Natural killer cell treated with Interleukin-12 subunit alpha and Interleukin-12 subunit beta and Interleukin-15 and Interleukin-18, amount 100 ng/mL, for 72 hours (primary cell): ENCODE measurements around the gene TMED8. TPM values are rescaled to one million over a fixed set of nuclear protein-coding genes. Genes with fewer than 3 reads are reported as not detected.

Experiments used
- ATAC-seq, 2 donors: fragments of 150-1000 bp; cut with Tn5 transposase in 1 of 2; sonication (Bioruptor Pico), chemical (Tn5 transposase) in 1 of 2; 2 replicates each; pipeline ENCODE4 v1.10.0; 2021
- DNase-seq: peaks from one replicate; pipeline ENCODE4 v3.0.0; 2022; ENCODE audit warnings: low spot score
- H3K27ac Mint-ChIP-seq, 2 donors: 1 replicate in 1 of 2; 2 replicates in 1 of 2; pipeline ENCODE4 v1.8.0; 2022; ENCODE audit warnings: mixed read lengths in 2 of 2, mild to moderate bottlenecking in 1 of 2, moderate library complexity in 1 of 2
- H3K27me3 Mint-ChIP-seq, 2 donors: 1 replicate in 1 of 2; 2 replicates in 1 of 2; pipeline ENCODE4 v1.8.0; 2022; ENCODE audit warnings: mixed read lengths in 2 of 2
- H3K36me3 Mint-ChIP-seq: one replicate; pipeline ENCODE4 v1.8.0; 2022; ENCODE audit warnings: mixed read lengths
- H3K4me1 Mint-ChIP-seq, 2 donors: 1 replicate in 1 of 2; 2 replicates in 1 of 2; pipeline ENCODE4 v1.8.0; 2022; ENCODE audit warnings: low read depth in 2 of 2, mixed read lengths in 2 of 2, mild to moderate bottlenecking in 1 of 2
- H3K4me3 Mint-ChIP-seq: one replicate; pipeline ENCODE4 v1.8.0; 2022; ENCODE audit warnings: mixed read lengths
- H3K9me3 Mint-ChIP-seq: 2 replicates; pipeline ENCODE4 v1.8.0; 2022; ENCODE audit warnings: mixed read lengths
- total RNA-seq, 2 donors: library from RNA; stranded (reverse); gene quantifications; one replicate each; pipeline ENCODE4 v1.2.3, GENCODE V29; 2022

The TMED8 gene
- total RNA-seq, 2 donors from 2014 or later, result 23.3 to 25.0 TPM

DNA sequence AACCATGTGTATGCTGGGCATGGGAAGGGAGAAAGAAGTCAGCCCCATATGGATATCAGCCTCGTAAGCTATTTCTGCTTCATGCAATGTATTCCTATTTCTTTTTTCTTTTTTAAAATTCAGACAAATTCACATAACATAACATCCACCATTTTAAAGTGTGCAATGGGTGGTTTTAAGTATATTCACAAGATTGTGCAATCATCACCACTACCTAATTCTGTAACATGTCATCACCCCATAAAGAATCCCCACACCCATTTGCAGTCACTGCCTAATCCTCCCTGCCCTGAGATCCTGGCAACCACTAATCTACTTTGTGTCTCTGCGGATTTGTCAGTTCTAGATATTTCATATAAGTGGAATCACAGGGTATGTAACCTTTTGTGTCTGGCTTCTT, 65.7 kb downstream of the TMED8 start:
- H3K36me3 Mint-ChIP-seq, result no peaks in the 10 kb centered on the region
- no peak overlapping the region for H3K27ac Mint-ChIP-seq
- H3K27me3 Mint-ChIP-seq, result no peaks in the 10 kb centered on the region
- no peak overlapping the region for H3K4me3 Mint-ChIP-seq
- peaks cover 0 to 4% of the 10 kb centered on the region in 2 donors for H3K4me1 Mint-ChIP-seq
- no peaks in the 10 kb centered on the region for H3K9me3 Mint-ChIP-seq
- DNase-seq (no peak), ATAC-seq (no peak)

DNA sequence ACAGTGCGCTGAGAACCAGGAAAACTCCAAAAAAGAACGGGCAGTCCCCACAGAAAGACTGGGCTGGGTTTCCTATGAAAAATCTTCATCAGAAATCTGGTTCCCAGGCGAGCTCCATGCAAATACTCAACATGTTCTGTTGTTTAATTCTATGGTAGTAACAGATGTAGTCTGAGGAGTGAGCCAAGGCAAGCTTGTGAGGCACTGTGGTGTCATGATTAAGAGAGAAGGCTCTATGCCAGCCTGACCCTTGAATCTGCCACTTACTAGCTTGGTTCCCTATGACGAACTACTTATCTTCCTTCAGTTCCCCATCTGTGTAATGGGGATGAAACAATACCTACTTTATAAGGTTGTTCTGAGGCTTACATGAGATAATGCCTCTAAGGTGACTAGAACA, 66.9 kb downstream of the TMED8 start:
- no peaks in the 10 kb centered on the region for H3K27me3 Mint-ChIP-seq
- H3K27ac Mint-ChIP-seq, result no peak overlapping the region
- H3K4me3 Mint-ChIP-seq, result no peak overlapping the region
- ATAC-seq, result no peak
- H3K36me3 Mint-ChIP-seq, result no peaks in the 10 kb centered on the region
- peaks cover 0 to 4% of the 10 kb centered on the region in 2 donors for H3K4me1 Mint-ChIP-seq
- H3K9me3 Mint-ChIP-seq, result no peaks in the 10 kb centered on the region
- DNase-seq, result no peak

DNA sequence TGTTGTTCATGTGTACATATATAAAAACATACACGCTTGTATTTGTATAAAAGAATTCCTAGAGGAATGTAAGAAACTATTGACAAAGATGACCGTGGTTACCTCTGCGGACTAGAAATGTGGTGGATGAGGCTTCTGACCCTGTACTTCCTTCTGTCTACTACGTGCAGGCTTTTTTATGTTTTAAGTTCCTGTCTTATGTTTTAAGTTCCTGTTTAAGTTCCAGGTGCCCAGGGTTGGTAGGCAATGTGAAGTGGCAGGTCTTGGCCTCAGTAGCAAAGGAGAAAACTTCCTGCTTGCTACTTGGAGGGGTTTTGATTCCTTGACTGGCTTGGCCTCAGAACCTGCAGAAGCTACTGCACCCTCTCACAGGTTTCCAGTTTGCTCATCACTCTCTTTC, 67.8 kb downstream of the TMED8 start:
- Mint-ChIP-seq H3K4me1 (peaks cover 4 to 6% of the 10 kb centered on the region in 2 donors), H3K9me3 (no peaks in the 10 kb centered on the region), H3K36me3 (no peaks in the 10 kb centered on the region), H3K27me3 (no peaks in the 10 kb centered on the region), H3K27ac (no peak overlapping the region), H3K4me3 (no peak overlapping the region)
- no peak for DNase-seq
- no peak for ATAC-seq

DNA sequence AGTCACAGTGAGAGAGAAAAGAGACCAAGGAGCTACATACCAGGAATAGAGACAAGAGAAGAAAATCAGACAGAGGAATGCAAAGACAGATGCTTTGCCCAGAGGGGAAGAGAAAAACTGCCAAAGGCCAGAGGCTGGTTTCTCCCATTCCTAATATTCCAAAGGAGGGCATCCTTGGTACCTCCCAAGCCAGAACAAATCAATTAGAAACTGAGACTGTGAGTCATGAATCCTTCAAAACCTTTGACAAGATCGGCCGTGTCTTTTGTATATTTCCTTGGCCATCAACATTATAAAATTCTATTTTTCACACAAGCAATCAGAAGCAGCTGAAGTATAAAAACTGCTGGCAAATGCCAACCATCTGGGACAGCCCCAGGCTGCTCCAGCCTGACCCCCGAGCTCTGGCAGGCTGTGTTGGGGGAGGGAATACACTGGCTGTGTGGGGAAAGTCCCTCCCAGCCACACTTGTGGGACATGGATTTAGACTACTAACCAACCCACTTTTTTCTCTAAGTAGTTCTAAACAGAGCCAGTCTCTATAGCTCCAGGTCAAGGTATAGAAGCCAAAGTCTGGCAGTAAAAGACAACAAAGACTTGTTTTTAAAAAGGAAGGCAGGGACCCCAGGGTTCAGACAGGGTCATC, 69.9 kb downstream of the TMED8 start:
- H3K4me3 Mint-ChIP-seq, result no peak overlapping the region
- no peak overlapping the region for H3K27ac Mint-ChIP-seq
- no peaks in the 10 kb centered on the region for H3K36me3 Mint-ChIP-seq
- peaks cover 9 to 16% of the 10 kb centered on the region in 2 donors for H3K4me1 Mint-ChIP-seq
- H3K9me3 Mint-ChIP-seq, result no peaks in the 10 kb centered on the region
- ATAC-seq (no peak), DNase-seq (no peak)
- no peaks in the 10 kb centered on the region for H3K27me3 Mint-ChIP-seq

DNA sequence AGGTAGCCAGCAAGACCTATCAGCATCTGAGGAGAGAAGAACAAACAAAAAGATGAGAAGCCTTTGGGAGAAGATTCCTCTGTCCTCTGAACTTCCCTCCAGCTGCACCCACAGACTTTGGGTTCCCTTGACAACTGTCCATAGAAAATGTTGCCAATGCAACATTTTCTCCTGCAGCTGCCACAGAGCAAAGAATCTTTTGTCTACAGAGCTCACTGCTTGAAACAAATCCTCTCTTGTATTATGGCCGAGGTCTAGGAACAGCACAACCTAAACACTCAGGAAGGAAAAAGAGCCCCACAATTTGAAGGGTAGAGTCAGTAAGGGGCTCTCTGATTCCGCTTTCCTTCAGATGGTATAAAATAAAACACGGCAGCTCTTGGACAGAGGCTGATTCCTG, 70.5 kb downstream of the TMED8 start:
- Mint-ChIP-seq H3K4me1 (peaks cover 8 to 16% of the 10 kb centered on the region in 2 donors), H3K27ac (no peak overlapping the region), H3K9me3 (no peaks in the 10 kb centered on the region), H3K27me3 (no peaks in the 10 kb centered on the region), H3K4me3 (no peak overlapping the region), H3K36me3 (no peaks in the 10 kb centered on the region)
- ATAC-seq, result no peak
- no peak for DNase-seq

DNA sequence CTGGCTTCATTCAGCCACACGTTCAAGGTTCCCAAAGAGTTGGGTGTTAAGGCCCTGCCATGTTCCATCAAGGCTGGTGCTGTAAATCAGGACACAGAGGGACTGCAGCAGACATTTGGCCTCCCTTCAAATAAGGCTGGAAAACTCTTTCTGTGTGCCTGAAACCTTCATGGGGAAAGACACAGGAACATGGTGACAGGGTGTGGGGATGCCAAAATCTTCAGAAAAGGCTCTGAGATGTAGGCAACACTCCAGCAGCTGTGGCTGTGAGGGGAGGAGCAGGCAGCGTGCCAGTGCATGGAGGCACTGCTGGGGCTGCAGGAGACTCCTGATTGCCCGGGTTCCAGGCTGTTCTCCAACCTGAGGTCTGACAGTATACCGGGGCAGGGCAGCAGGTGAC, 71.2 kb downstream of the TMED8 start:
- Mint-ChIP-seq H3K9me3 (no peaks in the 10 kb centered on the region), H3K27me3 (no peaks in the 10 kb centered on the region), H3K4me1 (peaks cover 5 to 16% of the 10 kb centered on the region in 2 donors), H3K36me3 (no peaks in the 10 kb centered on the region), H3K27ac (no peak overlapping the region), H3K4me3 (no peak overlapping the region)
- no peak for DNase-seq
- ATAC-seq, result no peak

DNA sequence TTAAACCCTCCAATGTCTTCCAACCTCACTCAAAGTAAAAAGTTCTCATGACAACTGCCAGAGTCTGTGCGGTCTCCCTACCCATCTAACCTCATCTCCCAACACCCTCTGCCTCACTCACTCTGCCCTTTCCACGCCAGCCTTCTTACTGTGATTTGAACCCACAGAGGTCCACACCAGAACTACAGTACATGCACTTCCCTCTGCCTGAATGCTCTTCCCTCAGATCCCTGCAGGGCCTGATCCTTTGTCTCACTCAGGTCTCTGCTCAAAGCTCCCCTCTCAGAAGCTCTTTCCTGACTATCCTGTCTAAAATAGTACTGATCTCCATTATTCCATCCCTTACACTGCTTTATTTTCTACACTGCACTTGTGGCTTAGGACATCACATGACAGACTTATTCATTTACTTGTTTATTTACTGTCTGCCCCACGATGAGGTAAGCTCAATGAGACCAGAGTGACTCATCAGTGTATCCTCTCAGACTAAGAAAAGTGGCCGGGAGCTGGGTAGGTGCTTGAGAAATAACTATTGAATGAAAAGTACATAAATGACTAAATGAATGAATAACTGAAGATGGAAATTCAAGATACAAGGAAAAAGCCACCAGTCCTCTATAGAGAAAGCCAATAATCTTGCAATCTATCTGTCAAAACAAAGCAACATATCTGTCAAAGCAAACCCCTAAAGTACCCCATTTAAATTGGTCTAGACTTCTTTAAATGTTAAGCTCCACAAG, 73.3 kb downstream of the TMED8 start:
- Mint-ChIP-seq H3K4me3 (peak overlapping the region; percentile 76), H3K36me3 (no peaks in the 10 kb centered on the region), H3K27me3 (no peaks in the 10 kb centered on the region), H3K4me1 (peaks cover 5 to 16% of the 10 kb centered on the region in 2 donors), H3K9me3 (no peaks in the 10 kb centered on the region), H3K27ac (peak overlapping the region; percentile 28 to 79)
- DNase-seq, result no peak
- ATAC-seq, result peak; percentile 85 to 87

DNA sequence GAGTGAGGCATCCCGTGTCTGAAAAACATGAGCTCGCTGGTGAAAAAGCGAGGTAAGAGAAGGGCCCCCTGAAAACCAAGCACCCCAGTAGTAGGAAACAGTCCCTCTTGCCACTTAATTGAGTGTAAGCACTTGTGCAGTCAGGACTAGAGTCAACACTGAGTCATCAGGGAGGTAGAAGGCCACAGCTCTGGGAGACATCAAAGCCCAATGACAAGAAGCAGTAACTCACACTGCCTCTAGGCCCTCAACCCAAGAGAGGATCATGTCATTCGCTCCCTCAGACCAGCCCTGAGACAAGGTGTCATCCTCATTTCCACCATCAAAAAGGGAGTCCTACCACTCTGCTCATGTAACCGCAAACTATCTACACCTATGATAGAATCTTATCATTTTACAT, 74.0 kb downstream of the TMED8 start:
- peak overlapping the region; percentile 76 for H3K4me3 Mint-ChIP-seq
- peak; percentile 67 to 91 for ATAC-seq
- no peaks in the 10 kb centered on the region for H3K9me3 Mint-ChIP-seq
- H3K36me3 Mint-ChIP-seq, result no peaks in the 10 kb centered on the region
- no peak for DNase-seq
- H3K4me1 Mint-ChIP-seq, result peaks cover 5 to 16% of the 10 kb centered on the region in 2 donors
- H3K27me3 Mint-ChIP-seq, result no peaks in the 10 kb centered on the region
- peak overlapping the region; percentile 28 to 79 for H3K27ac Mint-ChIP-seq

DNA sequence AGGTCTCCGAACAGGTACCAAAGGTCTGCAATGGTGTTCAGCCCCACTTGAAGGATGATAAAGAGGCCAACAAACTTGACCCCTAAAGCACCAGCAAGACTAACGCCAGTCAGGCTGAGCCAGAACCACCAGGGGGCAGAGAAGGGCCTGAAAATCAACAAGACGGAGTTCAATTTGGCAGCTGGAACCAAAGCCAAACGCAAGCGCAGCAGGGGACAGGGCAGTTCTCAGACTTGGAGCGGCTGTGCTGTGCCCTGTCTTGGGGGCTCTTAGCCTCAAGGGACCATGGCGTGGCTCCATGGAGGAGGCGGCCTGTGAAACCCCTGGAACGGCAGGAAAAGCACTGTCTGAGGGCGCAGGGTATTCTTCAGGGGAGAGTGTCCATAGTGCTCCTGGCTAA, 75.8 kb downstream of the TMED8 start:
- ATAC-seq, result no peak
- Mint-ChIP-seq H3K27ac (no peak overlapping the region), H3K4me1 (peaks cover 5 to 16% of the 10 kb centered on the region in 2 donors), H3K27me3 (no peaks in the 10 kb centered on the region), H3K4me3 (no peak overlapping the region), H3K36me3 (no peaks in the 10 kb centered on the region), H3K9me3 (no peaks in the 10 kb centered on the region)
- DNase-seq, result no peak

DNA sequence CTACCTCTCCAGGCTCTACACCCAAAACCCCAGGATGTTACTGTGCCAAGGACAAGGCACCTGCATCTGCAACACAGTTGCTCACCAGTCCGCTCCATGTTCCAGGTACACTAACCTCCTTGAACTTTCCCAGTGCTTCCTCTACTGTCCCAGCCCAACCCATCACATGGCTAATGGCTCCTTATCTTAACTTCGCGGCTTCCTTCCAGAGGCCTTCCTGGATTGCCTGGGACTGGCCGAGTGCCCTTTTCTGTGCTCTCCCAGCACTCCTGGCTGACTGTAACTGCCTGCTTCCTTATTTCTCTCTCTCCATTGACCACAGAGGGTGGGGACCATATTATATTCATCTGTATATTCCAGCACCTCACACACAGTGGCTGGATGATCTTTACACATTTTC, 77.1 kb downstream of the TMED8 start:
- H3K27me3 Mint-ChIP-seq, result no peaks in the 10 kb centered on the region
- no peaks in the 10 kb centered on the region for H3K36me3 Mint-ChIP-seq
- H3K27ac Mint-ChIP-seq, result no peak overlapping the region
- ATAC-seq, result no peak
- H3K4me3 Mint-ChIP-seq, result no peak overlapping the region
- DNase-seq, result no peak
- no peaks in the 10 kb centered on the region for H3K9me3 Mint-ChIP-seq
- H3K4me1 Mint-ChIP-seq, result peaks cover 5 to 16% of the 10 kb centered on the region in 2 donors

DNA sequence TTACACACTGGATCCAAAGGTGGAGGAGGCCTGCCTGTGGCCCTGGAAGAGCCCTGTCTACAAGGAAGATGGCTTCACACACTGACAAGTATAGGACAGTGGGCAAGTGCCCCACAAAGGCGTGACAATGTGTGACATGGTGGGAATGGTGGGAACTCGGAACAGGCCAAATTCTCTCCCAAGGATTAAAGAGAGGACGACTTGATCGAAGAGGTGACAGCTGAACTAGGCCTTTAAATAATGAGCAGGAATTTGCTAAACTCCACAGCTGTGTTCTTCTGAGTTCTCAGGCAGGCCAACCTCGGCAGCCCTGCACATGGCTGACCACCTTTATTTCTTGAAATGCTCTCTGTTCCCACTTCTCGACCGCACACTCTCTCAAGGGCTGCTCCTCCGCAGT, 80.0 kb downstream of the TMED8 start:
- DNase-seq (no peak), ATAC-seq (no peak)
- Mint-ChIP-seq H3K36me3 (no peaks in the 10 kb centered on the region), H3K27ac (no peak overlapping the region), H3K4me3 (no peak overlapping the region), H3K4me1 (no peaks in the 10 kb centered on the region), H3K9me3 (no peaks in the 10 kb centered on the region), H3K27me3 (no peaks in the 10 kb centered on the region)

DNA sequence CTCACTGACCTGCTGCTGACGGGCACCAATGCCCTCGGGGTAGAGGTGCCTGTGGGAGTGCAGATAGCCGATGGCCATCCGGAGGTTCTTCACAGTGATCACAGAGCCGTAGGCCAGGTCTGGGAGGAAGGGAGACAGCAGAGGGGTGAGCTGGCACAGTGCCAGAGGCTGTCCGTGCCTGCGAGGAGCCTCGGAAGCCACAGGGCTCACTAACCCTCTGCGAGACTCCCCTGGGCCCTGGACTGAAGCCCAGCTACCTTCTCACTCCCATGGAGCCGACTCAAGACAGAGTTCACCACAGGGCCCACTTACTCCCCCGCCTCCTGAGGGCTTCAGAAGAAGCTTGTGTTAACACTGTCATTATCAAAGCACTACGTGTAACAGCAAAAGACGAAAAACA, 80.7 kb downstream of the TMED8 start:
- no peaks in the 10 kb centered on the region for H3K27me3 Mint-ChIP-seq
- no peak overlapping the region for H3K27ac Mint-ChIP-seq
- H3K4me3 Mint-ChIP-seq, result no peak overlapping the region
- no peaks in the 10 kb centered on the region for H3K4me1 Mint-ChIP-seq
- ATAC-seq (peak; percentile 4 to 12), DNase-seq (no peak)
- no peaks in the 10 kb centered on the region for H3K36me3 Mint-ChIP-seq
- H3K9me3 Mint-ChIP-seq, result no peaks in the 10 kb centered on the region

DNA sequence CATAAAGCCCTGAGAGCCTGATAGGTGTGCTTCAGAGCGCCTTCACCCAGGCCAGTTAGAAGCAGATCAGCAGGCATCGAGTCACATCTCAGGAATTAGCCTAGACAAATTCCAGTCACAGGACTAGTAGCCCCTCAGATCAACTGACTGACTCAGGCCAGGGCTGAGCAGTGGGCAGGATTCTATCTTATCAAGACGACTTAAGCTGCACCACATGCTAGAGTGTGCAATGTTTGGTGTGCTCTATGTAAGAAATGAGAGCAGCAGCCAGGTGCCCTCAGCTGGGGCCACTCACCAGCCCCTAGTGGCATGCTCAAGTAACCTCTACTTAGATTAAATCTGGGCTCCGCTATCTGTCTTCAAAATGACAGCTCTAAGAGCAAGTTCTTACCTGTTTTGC, 86.2 kb downstream of the TMED8 start:
- Mint-ChIP-seq H3K27ac (no peak overlapping the region), H3K4me3 (no peak overlapping the region)

DNA sequence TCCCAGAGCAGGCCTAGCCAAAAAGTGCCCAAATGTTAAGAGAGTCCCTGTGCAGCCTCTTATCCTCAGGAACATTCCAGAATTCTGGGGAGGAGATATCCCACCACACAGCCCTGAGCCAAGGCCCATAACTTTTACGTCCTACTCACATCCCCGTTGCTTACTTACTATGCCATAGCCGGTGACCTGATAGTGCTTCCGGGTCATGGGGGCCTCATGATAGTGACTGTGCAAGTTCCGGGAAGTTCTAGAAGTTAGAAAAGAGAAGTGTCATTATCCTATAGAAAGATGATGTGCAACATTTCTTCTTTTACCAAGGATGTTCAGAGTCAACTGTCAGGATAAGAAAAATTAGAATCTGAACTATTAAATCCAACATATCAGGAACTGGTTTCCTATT, 90.3 kb downstream of the TMED8 start:
- H3K4me3 Mint-ChIP-seq, result no peak overlapping the region
- no peak overlapping the region for H3K27ac Mint-ChIP-seq
- H3K9me3 Mint-ChIP-seq, result no peaks in the 10 kb centered on the region
- H3K4me1 Mint-ChIP-seq, result no peaks in the 10 kb centered on the region
- ATAC-seq (no peak), DNase-seq (no peak)
- no peaks in the 10 kb centered on the region for H3K27me3 Mint-ChIP-seq
- H3K36me3 Mint-ChIP-seq, result peaks cover 7% of the 10 kb centered on the region

More for the DNA sequence above, 86.2 kb downstream of the TMED8 start:
- Mint-ChIP-seq H3K9me3 (no peaks in the 10 kb centered on the region), H3K36me3 (no peaks in the 10 kb centered on the region), H3K4me1 (no peaks in the 10 kb centered on the region), H3K27me3 (no peaks in the 10 kb centered on the region)
- ATAC-seq (peak in 1 of 2 donors; percentile 40), DNase-seq (no peak)
